ENCODE results near the gene ADGRG1. TPM values are rescaled to one million over a fixed set of nuclear protein-coding genes. Genes with fewer than 3 reads are reported as not detected.

ADGRG1 gene
- total RNA-seq, 2 donors from 2014 or later = 0.64 TPM

DNA sequence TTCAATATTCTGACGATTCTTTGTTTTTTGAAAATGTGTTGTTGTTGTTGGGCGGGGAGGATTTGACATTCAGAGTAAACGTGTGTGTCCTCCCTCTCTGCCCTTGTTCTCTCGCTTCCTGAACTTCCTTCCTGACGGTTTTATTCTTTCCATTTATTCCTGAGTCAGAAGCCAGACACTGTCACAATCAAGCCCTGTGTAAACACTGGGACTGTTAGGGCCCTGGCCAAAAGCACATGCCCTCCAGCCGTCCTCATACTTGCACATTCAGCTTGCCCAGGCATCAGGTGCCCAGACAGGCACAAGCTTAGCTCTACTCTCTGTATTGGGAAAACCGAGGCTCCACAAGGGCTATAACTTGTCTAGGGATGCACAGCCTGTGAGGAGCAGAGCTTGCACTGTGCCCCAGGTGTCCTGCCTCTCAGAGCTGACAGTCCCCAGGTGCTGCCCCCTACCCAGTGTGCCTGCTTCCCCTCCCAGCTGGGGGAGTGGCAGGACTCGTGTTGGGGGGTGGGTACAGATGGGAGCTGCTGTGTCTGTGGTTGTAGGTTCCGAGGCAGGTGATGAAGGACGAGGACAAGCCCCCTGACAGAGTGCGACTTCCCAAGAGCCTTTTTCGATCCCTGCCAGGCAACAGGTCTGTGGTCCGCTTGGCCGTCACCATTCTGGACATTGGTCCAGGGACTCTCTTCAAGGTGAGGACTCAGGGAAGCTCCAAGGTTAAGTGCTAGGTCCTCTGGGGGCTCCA lies 49.4 kb downstream of the ADGRG1 start:
- no peak overlapping the region for H3K27ac ChIP-seq (ENCODE audit: low read depth, low read length)
- H3K27ac Mint-ChIP-seq = no peak overlapping the region
- no peak overlapping the region for H3K9ac ChIP-seq (ENCODE audit: extremely low read depth, low read length, poor library complexity, severe bottlenecking)
- DNase-seq = no peak
- no peaks in the 10 kb centered on the region for H3K4me1 ChIP-seq (ENCODE audit: control insufficient read depth, insufficient read depth, low read length)
- peaks cover 6% of the 10 kb centered on the region for H3K27me3 ChIP-seq (ENCODE audit: control insufficient read depth, insufficient read depth, low read length, poor library complexity, severe bottlenecking)
- H3K4me1 Mint-ChIP-seq = peaks cover 17% of the 10 kb centered on the region
- TF ChIP-seq, protein P1, sequence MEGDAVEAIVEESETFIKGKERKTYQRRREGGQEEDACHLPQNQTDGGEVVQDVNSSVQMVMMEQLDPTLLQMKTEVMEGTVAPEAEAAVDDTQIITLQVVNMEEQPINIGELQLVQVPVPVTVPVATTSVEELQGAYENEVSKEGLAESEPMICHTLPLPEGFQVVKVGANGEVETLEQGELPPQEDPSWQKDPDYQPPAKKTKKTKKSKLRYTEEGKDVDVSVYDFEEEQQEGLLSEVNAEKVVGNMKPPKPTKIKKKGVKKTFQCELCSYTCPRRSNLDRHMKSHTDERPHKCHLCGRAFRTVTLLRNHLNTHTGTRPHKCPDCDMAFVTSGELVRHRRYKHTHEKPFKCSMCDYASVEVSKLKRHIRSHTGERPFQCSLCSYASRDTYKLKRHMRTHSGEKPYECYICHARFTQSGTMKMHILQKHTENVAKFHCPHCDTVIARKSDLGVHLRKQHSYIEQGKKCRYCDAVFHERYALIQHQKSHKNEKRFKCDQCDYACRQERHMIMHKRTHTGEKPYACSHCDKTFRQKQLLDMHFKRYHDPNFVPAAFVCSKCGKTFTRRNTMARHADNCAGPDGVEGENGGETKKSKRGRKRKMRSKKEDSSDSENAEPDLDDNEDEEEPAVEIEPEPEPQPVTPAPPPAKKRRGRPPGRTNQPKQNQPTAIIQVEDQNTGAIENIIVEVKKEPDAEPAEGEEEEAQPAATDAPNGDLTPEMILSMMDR (conservative IDR thresholded peaks at IDR 0.05) = no peak
- H3K36me3 ChIP-seq (ENCODE audit: control insufficient read depth, insufficient read depth, low read length) = no peaks in the 10 kb centered on the region
- no peaks in the 10 kb centered on the region for H3K9me3 ChIP-seq (ENCODE audit: control insufficient read depth, low read length)
- H3K4me3 Mint-ChIP-seq = no peak overlapping the region
- WGBS, 2 experiments (ENCODE audit: insufficient coverage in 1 of 2, insufficient read length in 1 of 2) = 80 to 88% methylated on average over 8 to 14 of the region's 14 CpGs
- no peak overlapping the region for H3K4me3 ChIP-seq (ENCODE audit: low read length)
- H3K9me3 Mint-ChIP-seq = no peaks in the 10 kb centered on the region
- H3K27me3 Mint-ChIP-seq (ENCODE audit: insufficient read depth) = peaks cover 4% of the 10 kb centered on the region
- no peaks in the 10 kb centered on the region for H3K36me3 Mint-ChIP-seq (ENCODE audit: low read depth)

DNA sequence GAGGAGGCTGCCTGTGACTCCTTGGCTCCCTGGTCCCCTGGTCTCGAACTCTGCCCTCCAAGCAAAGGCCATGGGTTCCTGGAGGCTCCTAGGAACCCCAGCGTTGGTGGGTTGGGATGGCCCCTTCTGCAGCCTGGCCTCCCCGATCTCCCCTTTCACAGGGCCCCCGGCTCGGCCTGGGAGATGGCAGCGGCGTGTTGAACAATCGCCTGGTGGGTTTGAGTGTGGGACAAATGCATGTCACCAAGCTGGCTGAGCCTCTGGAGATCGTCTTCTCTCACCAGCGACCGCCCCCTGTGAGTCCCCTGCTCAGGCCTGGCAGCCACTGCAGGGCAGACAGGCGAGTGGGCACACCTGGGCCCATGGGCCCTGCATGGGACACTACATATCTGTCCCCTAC lies 50.6 kb downstream of the ADGRG1 start:
- no peak overlapping the region for H3K4me3 ChIP-seq (ENCODE audit: low read length)
- TF ChIP-seq, protein P1 (conservative IDR thresholded peaks at IDR 0.05) = no peak
- no peaks in the 10 kb centered on the region for H3K9me3 ChIP-seq (ENCODE audit: control insufficient read depth, low read length)
- 91 to 97% methylated on average over 7 to 12 of the region's 12 CpGs for WGBS, 2 experiments (ENCODE audit: insufficient coverage in 1 of 2, insufficient read length in 1 of 2)
- H3K27ac Mint-ChIP-seq = no peak overlapping the region
- H3K4me1 Mint-ChIP-seq = peaks cover 17% of the 10 kb centered on the region
- H3K4me1 ChIP-seq (ENCODE audit: control insufficient read depth, insufficient read depth, low read length) = no peaks in the 10 kb centered on the region
- no peaks in the 10 kb centered on the region for H3K36me3 Mint-ChIP-seq (ENCODE audit: low read depth)
- no peak overlapping the region for H3K27ac ChIP-seq (ENCODE audit: low read depth, low read length)
- H3K9me3 Mint-ChIP-seq = no peaks in the 10 kb centered on the region
- no peak overlapping the region for H3K9ac ChIP-seq (ENCODE audit: extremely low read depth, low read length, poor library complexity, severe bottlenecking)
- no peaks in the 10 kb centered on the region for H3K27me3 ChIP-seq (ENCODE audit: control insufficient read depth, insufficient read depth, low read length, poor library complexity, severe bottlenecking)
- no peak for DNase-seq
- no peaks in the 10 kb centered on the region for H3K36me3 ChIP-seq (ENCODE audit: control insufficient read depth, insufficient read depth, low read length)
- H3K27me3 Mint-ChIP-seq (ENCODE audit: insufficient read depth) = no peaks in the 10 kb centered on the region
- H3K4me3 Mint-ChIP-seq = no peak overlapping the region

DNA sequence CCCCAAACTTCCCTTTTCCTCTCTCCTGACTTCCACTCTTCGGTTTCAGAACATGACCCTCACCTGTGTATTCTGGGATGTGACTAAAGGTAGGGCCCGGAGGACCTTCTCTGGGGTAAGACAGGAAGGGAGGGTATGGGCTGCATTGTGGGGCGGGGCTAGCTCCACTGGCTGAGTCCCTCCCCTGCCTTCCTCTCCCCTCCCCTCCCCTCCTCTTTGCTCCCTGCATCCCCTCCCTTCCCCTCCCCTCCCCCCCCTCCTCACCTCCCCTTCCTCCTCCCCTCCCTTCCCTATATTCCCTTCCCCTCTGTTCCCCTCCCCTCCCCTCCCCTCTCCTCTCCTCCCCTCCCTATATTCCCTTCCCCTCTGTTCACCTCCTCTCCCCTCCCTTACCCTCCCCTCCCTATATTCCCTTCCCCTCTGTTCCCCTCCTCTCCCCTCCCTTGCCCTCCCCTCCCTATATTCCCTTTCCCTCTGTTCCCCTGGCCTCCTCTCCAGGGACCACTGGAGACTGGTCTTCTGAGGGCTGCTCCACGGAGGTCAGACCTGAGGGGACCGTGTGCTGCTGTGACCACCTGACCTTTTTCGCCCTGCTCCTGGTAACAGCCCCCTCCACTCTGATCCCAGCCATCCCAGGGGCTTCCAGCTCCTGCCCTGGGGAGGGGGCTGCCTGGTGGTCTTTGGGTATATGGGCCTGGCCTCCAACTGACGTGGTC lies 51.5 kb downstream of the ADGRG1 start:
- no peak overlapping the region for H3K27ac ChIP-seq (ENCODE audit: low read depth, low read length)
- H3K9ac ChIP-seq (ENCODE audit: extremely low read depth, low read length, poor library complexity, severe bottlenecking) = no peak overlapping the region
- H3K9me3 ChIP-seq (ENCODE audit: control insufficient read depth, low read length) = no peaks in the 10 kb centered on the region
- no peak overlapping the region for H3K4me3 ChIP-seq (ENCODE audit: low read length)
- no peaks in the 10 kb centered on the region for H3K9me3 Mint-ChIP-seq
- no peaks in the 10 kb centered on the region for H3K36me3 ChIP-seq (ENCODE audit: control insufficient read depth, insufficient read depth, low read length)
- H3K4me3 Mint-ChIP-seq = no peak overlapping the region
- H3K27me3 ChIP-seq (ENCODE audit: control insufficient read depth, insufficient read depth, low read length, poor library complexity, severe bottlenecking) = no peaks in the 10 kb centered on the region
- DNase-seq = no peak
- no peaks in the 10 kb centered on the region for H3K4me1 ChIP-seq (ENCODE audit: control insufficient read depth, insufficient read depth, low read length)
- H3K36me3 Mint-ChIP-seq (ENCODE audit: low read depth) = no peaks in the 10 kb centered on the region
- H3K27me3 Mint-ChIP-seq (ENCODE audit: insufficient read depth) = no peaks in the 10 kb centered on the region
- H3K4me1 Mint-ChIP-seq = peaks cover 17% of the 10 kb centered on the region
- WGBS, 2 experiments (ENCODE audit: insufficient coverage in 1 of 2, insufficient read length in 1 of 2) = 75% methylated on average over 3 to 5 of the region's 7 CpGs
- TF ChIP-seq, protein P1 (conservative IDR thresholded peaks at IDR 0.05) = no peak
- no peak overlapping the region for H3K27ac Mint-ChIP-seq

Data from endodermal cell (in vitro differentiated cells).